SK-N-SH (cell line): ENCODE data around the gene GUCY1A1. TPM values are rescaled to one million over a fixed set of nuclear protein-coding genes. Genes with fewer than 3 reads are reported as not detected.

Experiments
- CTCF ChIA-PET: fragments of 300-600, 350-600 bp; formaldehyde crosslinking; extraction: SDS; loops from one replicate; lab custom pipeline; 2021; lab: Yijun Ruan, JAX
- POLR2A ChIA-PET: fragments of 350-600 bp; sonication (Branson Sonifier 250); formaldehyde crosslinking; extraction: SDS; loops from one replicate; lab custom pipeline; 2020; ENCODE audit warnings: antibody characterized with exemption, inconsistent platforms; lab: Yijun Ruan, JAX
- DNase-seq: peaks from one replicate; pipeline ENCODE4 v3.0.0; 2012
- H2AFZ ChIP-seq: fragments of 200-600 bp; sonication (generic); 2 replicates; pipeline ENCODE4 v1.8.1; 2016; ENCODE audit warnings: antibody characterized with exemption, mild to moderate bottlenecking, low read depth
- H3F3A ChIP-seq: fragments of 200-600 bp; sonication (generic); replicated peaks from 2 replicates; pipeline ENCODE3; 2016; ENCODE audit warnings: antibody characterized with exemption, mild to moderate bottlenecking; ENCODE audit not compliant: insufficient read depth
- H3K27ac ChIP-seq, 2 experiments: fragments of 200-500 bp in 1 of 2; fragments of 200-600 bp in 1 of 2; sonication (Bioruptor generic) in 1 of 2; sonication (generic), shearing (Covaris generic) in 1 of 2; 2 replicates each; pipeline versions ENCODE4 v1.5.1 to v1.6.1; 2014 to 2016; ENCODE audit warnings: low read depth in 2 of 2, inconsistent platforms in 1 of 2, low read length in 1 of 2, mild to moderate bottlenecking in 1 of 2, mixed read lengths in 1 of 2
- H3K27me3 ChIP-seq: fragments of 200-600 bp; sonication (generic), shearing (Covaris generic); 2 replicates; pipeline ENCODE4 v1.6.1; 2016; ENCODE audit warnings: mixed run types; ENCODE audit not compliant: insufficient read depth
- H3K36me3 ChIP-seq, 2 experiments: fragments of 200-500 bp in 1 of 2; fragments of 200-600 bp in 1 of 2; sonication (Bioruptor generic) in 1 of 2; sonication (generic) in 1 of 2; replicated peaks in 1 of 2; 2 replicates each; pipeline versions ENCODE3 to v1.5.1; 2014 to 2016; ENCODE audit warnings: low read length in 1 of 2, mild to moderate bottlenecking in 1 of 2; ENCODE audit not compliant: insufficient read depth in 2 of 2, control insufficient read depth in 1 of 2
- H3K4me1 ChIP-seq, 2 experiments: fragments of 200-500 bp in 1 of 2; fragments of 200-600 bp in 1 of 2; sonication (Bioruptor generic) in 1 of 2; sonication (generic), shearing (Covaris generic) in 1 of 2; 2 replicates each; pipeline versions ENCODE4 v1.5.1 to v1.6.1; 2014 to 2016; ENCODE audit warnings: low read depth in 1 of 2, low read length in 1 of 2, mixed run types in 1 of 2; ENCODE audit not compliant: insufficient read depth in 2 of 2, control insufficient read depth in 1 of 2
- H3K4me2 ChIP-seq: fragments of 200-600 bp; sonication (generic), shearing (Covaris generic); 2 replicates; pipeline ENCODE4 v1.6.1; 2017; ENCODE audit warnings: mixed run types
- H3K4me3 ChIP-seq, 2 experiments: fragments of 200-500 bp in 1 of 2; fragments of 200-600 bp in 1 of 2; sonication (Bioruptor generic) in 1 of 2; sonication (generic), shearing (Covaris generic) in 1 of 2; 2 replicates each; pipeline versions ENCODE4 v1.5.1 to v1.8.1; 2014 to 2016; ENCODE audit warnings: low read depth in 2 of 2, inconsistent platforms in 1 of 2, low read length in 1 of 2, mild to moderate bottlenecking in 1 of 2, mixed read lengths in 1 of 2, moderate library complexity in 1 of 2
- H3K79me2 ChIP-seq: fragments of 200-600 bp; sonication (generic); 2 replicates; pipeline ENCODE4 v1.8.1; 2017; ENCODE audit warnings: mild to moderate bottlenecking; ENCODE audit not compliant: insufficient read depth
- H3K9ac ChIP-seq: fragments of 200-600 bp; sonication (generic); 2 replicates; pipeline ENCODE4 v1.6.1; 2017; ENCODE audit warnings: mixed run types
- H3K9me2 ChIP-seq: fragments of 200-600 bp; sonication (generic); 2 replicates; pipeline ENCODE4 v1.6.1; 2017; ENCODE audit warnings: mixed run types
- H3K9me3 ChIP-seq: fragments of 200-600 bp; sonication (generic); 2 replicates; pipeline ENCODE4 v1.6.1; 2017; ENCODE audit warnings: mixed run types, mild to moderate bottlenecking, moderate library complexity
- H4K20me1 ChIP-seq: fragments of 200-600 bp; sonication (generic); 2 replicates; pipeline ENCODE4 v1.6.1; 2017; ENCODE audit warnings: mild to moderate bottlenecking, mixed run types; ENCODE audit not compliant: insufficient read depth
- EZH2phosphoT487 ChIP-seq: fragments of 200-600 bp; sonication (generic); IDR thresholded peaks from 2 replicates; pipeline ENCODE4 v1.6.1; 2017; ENCODE audit warnings: low read depth, mixed run types, mild to moderate bottlenecking, antibody characterized with exemption, moderate library complexity, borderline replicate concordance
- GABPA ChIP-seq: IDR thresholded peaks from 2 replicates; pipeline ENCODE4 v1.4.0; 2012; ENCODE audit warnings: low read depth, mild to moderate bottlenecking
- GATA2 ChIP-seq: sonication (generic); formaldehyde crosslinking; IDR thresholded peaks from 2 replicates; pipeline ENCODE4 v1.5.0; 2020; ENCODE audit warnings: mild to moderate bottlenecking, missing genetic modification reagents
- POLR2AphosphoS5 ChIP-seq: IDR thresholded peaks from 2 replicates; pipeline ENCODE4 v1.6.1; 2012; ENCODE audit warnings: low read depth, low read length
- RAD21 ChIP-seq: IDR thresholded peaks from 2 replicates; pipeline ENCODE4 v1.6.1; 2012; ENCODE audit warnings: mild to moderate bottlenecking, low read length
- RXRA ChIP-seq: IDR thresholded peaks from 2 replicates; pipeline ENCODE4 v1.4.0; 2012; ENCODE audit warnings: low read depth, mild to moderate bottlenecking, borderline replicate concordance
- TAF1 ChIP-seq: IDR thresholded peaks from 2 replicates; pipeline ENCODE4 v1.6.1; 2012; ENCODE audit warnings: low read depth, mild to moderate bottlenecking, low read length, moderate library complexity, borderline replicate concordance
- YY1 ChIP-seq: IDR thresholded peaks from 2 replicates; pipeline ENCODE4 v1.4.0; 2012; ENCODE audit warnings: low read depth, mild to moderate bottlenecking
- WGBS: methylation state at CpG from one replicate; pipeline ENCODE4 v1.1.6; 2017; ENCODE audit warnings: low lambda C conversion rate; 5-methylcytosine and 5-hydroxymethylcytosine counted together
- polyA plus RNA-seq, 3 experiments: library from polyadenylated mRNA; depleted of rRNA; stranded (reverse); fragments of >200 nt; gene quantifications; 2 replicates each; pipeline ENCODE4 v1.2.3, GENCODE V29; 2012
- TF ChIP-seq, protein P1 (sequence below): IDR thresholded peaks from 2 replicates; pipeline ENCODE4 v1.4.0; 2012; ENCODE audit warnings: low read depth
- TF ChIP-seq, protein P2 (sequence below): IDR thresholded peaks from 2 replicates; pipeline ENCODE4 v1.6.1; 2012; ENCODE audit warnings: mild to moderate bottlenecking, low read depth, low read length, moderate library complexity
- TF ChIP-seq, protein P3 (sequence below): IDR thresholded peaks from 2 replicates; pipeline ENCODE4; 2012

Gene GUCY1A1
- polyA plus RNA-seq, 1 of the 3 experiments (the other 2 are of a cell fraction): 0.03 TPM

DNA sequence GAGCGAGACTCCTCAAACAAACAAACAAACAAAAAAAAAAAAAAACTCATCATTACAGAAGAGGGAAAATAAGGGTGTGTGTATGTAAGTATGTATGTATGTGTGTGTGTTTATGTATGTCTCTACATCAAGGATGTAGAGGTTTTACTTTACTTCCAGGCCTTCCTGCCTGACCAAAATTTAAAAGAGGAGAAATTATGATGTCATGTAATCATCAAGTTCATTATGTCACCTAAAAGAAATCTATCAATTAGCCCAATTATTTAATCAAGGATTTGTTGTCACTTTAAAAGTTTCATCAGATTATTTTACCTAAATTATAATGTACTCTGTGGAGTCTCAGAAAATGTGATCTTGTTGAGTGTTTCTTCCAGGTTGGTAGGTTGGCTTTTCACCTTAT is 21.6 kb downstream of the GUCY1A1 start:
- H4K20me1 ChIP-seq: no peaks in the 10 kb centered on the region
- WGBS: 67% methylated on average over 1 of the region's 1 CpG
- ChIA-PET CTCF (no interaction called here), POLR2A (no interaction called here)
- no peak overlapping the region for H3K4me3 ChIP-seq
- H3K9me3 ChIP-seq: no peaks in the 10 kb centered on the region
- no peaks in the 10 kb centered on the region for H3F3A ChIP-seq
- H3K4me1 ChIP-seq: peaks cover 0 to 2% of the 10 kb centered on the region in 2 experiments; a peak in 2 of 4 replicates
- H3K27ac ChIP-seq: no peak overlapping the region
- H2AFZ ChIP-seq: no peak overlapping the region
- H3K36me3 ChIP-seq: no peaks in the 10 kb centered on the region
- no peaks in the 10 kb centered on the region for H3K27me3 ChIP-seq
- H3K9me2 ChIP-seq: no peaks in the 10 kb centered on the region
- DNase-seq: no peak
- no peaks in the 10 kb centered on the region for H3K79me2 ChIP-seq
- no peak overlapping the region for H3K4me2 ChIP-seq
- H3K9ac ChIP-seq: no peak overlapping the region
- TF ChIP-seq GABPA: no peak
- no peak for TF ChIP-seq TAF1
- TF ChIP-seq, protein P1, sequence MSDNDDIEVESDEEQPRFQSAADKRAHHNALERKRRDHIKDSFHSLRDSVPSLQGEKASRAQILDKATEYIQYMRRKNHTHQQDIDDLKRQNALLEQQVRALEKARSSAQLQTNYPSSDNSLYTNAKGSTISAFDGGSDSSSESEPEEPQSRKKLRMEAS: no peak
- no peak for TF ChIP-seq POLR2AphosphoS5
- no peak for TF ChIP-seq GATA2
- no peak for TF ChIP-seq RXRA
- TF ChIP-seq, protein P2, sequence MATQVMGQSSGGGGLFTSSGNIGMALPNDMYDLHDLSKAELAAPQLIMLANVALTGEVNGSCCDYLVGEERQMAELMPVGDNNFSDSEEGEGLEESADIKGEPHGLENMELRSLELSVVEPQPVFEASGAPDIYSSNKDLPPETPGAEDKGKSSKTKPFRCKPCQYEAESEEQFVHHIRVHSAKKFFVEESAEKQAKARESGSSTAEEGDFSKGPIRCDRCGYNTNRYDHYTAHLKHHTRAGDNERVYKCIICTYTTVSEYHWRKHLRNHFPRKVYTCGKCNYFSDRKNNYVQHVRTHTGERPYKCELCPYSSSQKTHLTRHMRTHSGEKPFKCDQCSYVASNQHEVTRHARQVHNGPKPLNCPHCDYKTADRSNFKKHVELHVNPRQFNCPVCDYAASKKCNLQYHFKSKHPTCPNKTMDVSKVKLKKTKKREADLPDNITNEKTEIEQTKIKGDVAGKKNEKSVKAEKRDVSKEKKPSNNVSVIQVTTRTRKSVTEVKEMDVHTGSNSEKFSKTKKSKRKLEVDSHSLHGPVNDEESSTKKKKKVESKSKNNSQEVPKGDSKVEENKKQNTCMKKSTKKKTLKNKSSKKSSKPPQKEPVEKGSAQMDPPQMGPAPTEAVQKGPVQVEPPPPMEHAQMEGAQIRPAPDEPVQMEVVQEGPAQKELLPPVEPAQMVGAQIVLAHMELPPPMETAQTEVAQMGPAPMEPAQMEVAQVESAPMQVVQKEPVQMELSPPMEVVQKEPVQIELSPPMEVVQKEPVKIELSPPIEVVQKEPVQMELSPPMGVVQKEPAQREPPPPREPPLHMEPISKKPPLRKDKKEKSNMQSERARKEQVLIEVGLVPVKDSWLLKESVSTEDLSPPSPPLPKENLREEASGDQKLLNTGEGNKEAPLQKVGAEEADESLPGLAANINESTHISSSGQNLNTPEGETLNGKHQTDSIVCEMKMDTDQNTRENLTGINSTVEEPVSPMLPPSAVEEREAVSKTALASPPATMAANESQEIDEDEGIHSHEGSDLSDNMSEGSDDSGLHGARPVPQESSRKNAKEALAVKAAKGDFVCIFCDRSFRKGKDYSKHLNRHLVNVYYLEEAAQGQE: no peak
- TF ChIP-seq EZH2phosphoT487: no peak
- TF ChIP-seq RAD21: no peak
- TF ChIP-seq, protein P3, sequence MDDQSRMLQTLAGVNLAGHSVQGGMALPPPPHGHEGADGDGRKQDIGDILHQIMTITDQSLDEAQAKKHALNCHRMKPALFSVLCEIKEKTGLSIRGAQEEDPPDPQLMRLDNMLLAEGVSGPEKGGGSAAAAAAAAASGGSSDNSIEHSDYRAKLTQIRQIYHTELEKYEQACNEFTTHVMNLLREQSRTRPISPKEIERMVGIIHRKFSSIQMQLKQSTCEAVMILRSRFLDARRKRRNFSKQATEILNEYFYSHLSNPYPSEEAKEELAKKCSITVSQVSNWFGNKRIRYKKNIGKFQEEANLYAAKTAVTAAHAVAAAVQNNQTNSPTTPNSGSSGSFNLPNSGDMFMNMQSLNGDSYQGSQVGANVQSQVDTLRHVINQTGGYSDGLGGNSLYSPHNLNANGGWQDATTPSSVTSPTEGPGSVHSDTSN: no peak
- TF ChIP-seq YY1: no peak

DNA sequence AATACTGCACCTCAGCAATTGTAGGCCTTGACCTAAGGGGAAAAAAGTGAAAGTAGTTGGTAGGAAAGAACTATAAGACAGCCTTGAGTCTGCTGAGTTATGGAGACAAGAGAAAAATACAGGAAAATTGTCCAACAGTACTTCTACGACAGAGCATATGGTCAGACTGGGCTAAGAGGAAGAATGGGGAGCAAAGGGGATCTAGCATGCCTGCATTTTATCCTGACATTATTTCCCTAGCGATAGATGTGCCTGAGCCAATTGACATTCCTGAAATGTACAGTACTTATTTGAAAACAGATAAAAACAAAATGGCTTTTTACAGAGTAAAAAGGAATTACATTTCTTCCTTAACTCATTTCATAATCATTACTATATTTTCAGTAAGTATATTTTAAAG is 22.2 kb downstream of the GUCY1A1 start:
- Histone ChIP-seq H3K9ac (no peak overlapping the region), H3K9me3 (no peaks in the 10 kb centered on the region), H3K4me3 (no peak overlapping the region), H3K4me1 (peaks cover 0 to 2% of the 10 kb centered on the region in 2 experiments; a peak in 1 of 4 replicates), H3F3A (no peaks in the 10 kb centered on the region), H3K27me3 (no peaks in the 10 kb centered on the region), H3K27ac (no peak overlapping the region), H2AFZ (no peak overlapping the region), H3K9me2 (no peaks in the 10 kb centered on the region), H4K20me1 (no peaks in the 10 kb centered on the region), H3K4me2 (no peak overlapping the region), H3K79me2 (no peaks in the 10 kb centered on the region), H3K36me3 (no peaks in the 10 kb centered on the region)
- TF ChIP-seq RAD21: no peak
- TF ChIP-seq, protein P2: no peak
- WGBS: 73% methylated on average over 2 of the region's 2 CpGs
- ChIA-PET CTCF (no interaction called here), POLR2A (no interaction called here)
- DNase-seq: no peak
